SJCRH30 (cell line): ENCODE results near the gene PLEKHG4B. TPM values are rescaled to one million over a fixed set of nuclear protein-coding genes. Genes with fewer than 3 reads are reported as not detected.
"Not testable (repeated sequence)": the region's sequence is repeated elsewhere in the genome, so short reads cannot be mapped to it uniquely, and the experiment has no call there.

Source experiments
- DNase-seq, 2 experiments: peaks; one replicate each; pipeline ENCODE4 v3.0.0-alpha.2; 2015 to 2020
- H3K27ac ChIP-seq: fragments of 250-450 bp; sonication (Bioruptor Pico); 2 replicates; pipeline ENCODE4 v1.5.1; 2020; ENCODE audit warnings: mild to moderate bottlenecking, moderate library complexity
- H3K27me3 ChIP-seq: fragments of 250-450 bp; sonication (Bioruptor Pico); 2 replicates; pipeline ENCODE4 v1.5.1; 2020; ENCODE audit warnings: mild to moderate bottlenecking, moderate library complexity
- H3K36me3 ChIP-seq: fragments of 250-450 bp; sonication (Bioruptor Pico); 2 replicates; pipeline ENCODE4 v1.5.1; 2020; ENCODE audit warnings: mild to moderate bottlenecking, moderate library complexity
- H3K4me1 ChIP-seq: fragments of 250-450 bp; sonication (Bioruptor Pico); 2 replicates; pipeline ENCODE4 v1.5.1; 2020; ENCODE audit warnings: mild to moderate bottlenecking, moderate library complexity
- H3K4me3 ChIP-seq: fragments of 250-450 bp; sonication (Bioruptor Pico); 2 replicates; pipeline ENCODE4 v1.5.1; 2020; ENCODE audit warnings: mild to moderate bottlenecking, moderate library complexity
- H3K9me3 ChIP-seq: fragments of 250-450 bp; sonication (Bioruptor Pico); replicated peaks from 2 replicates; pipeline ENCODE4 v1.5.1; 2020; ENCODE audit warnings: mild to moderate bottlenecking, moderate library complexity
- total RNA-seq: library from RNA; depleted of rRNA; stranded (reverse); fragments of >200 nt; shearing (Covaris generic); gene quantifications from 2 replicates; pipeline ENCODE4 v1.2.3, GENCODE V29; 2014

The PLEKHG4B gene
- total RNA-seq, 1 experiment from 2014 or later: 3.9 TPM

GRCh38 chr5:201672-202071, 109.7 kb downstream of the PLEKHG4B start:
- H3K36me3 ChIP-seq: no peaks in the 10 kb centered on the region
- H3K27ac ChIP-seq: no peak overlapping the region
- no peaks in the 10 kb centered on the region for H3K27me3 ChIP-seq
- DNase-seq: no peak
- no peaks in the 10 kb centered on the region for H3K9me3 ChIP-seq
- no peaks in the 10 kb centered on the region for H3K4me1 ChIP-seq
- H3K4me3 ChIP-seq: no peak overlapping the region

GRCh38 chr5:203246-203930, 111.4 kb downstream of the PLEKHG4B start:
- H3K27me3 ChIP-seq: no peaks in the 10 kb centered on the region
- DNase-seq: no peak
- H3K9me3 ChIP-seq: no peaks in the 10 kb centered on the region
- no peak overlapping the region for H3K4me3 ChIP-seq
- no peaks in the 10 kb centered on the region for H3K36me3 ChIP-seq
- H3K27ac ChIP-seq: no peak overlapping the region
- no peaks in the 10 kb centered on the region for H3K4me1 ChIP-seq

GRCh38 chr5:204001-204400, 112.0 kb downstream of the PLEKHG4B start:
- DNase-seq: no peak
- Histone ChIP-seq H3K27me3 (no peaks in the 10 kb centered on the region), H3K36me3 (no peaks in the 10 kb centered on the region), H3K4me1 (no peaks in the 10 kb centered on the region), H3K9me3 (no peaks in the 10 kb centered on the region), H3K4me3 (no peak overlapping the region), H3K27ac (no peak overlapping the region)

GRCh38 chr5:204462-204861, 112.5 kb downstream of the PLEKHG4B start:
- H3K9me3 ChIP-seq: no peaks in the 10 kb centered on the region
- H3K4me3 ChIP-seq: no peak overlapping the region
- no peak overlapping the region for H3K27ac ChIP-seq
- DNase-seq: no peak
- H3K27me3 ChIP-seq: no peaks in the 10 kb centered on the region
- H3K36me3 ChIP-seq: no peaks in the 10 kb centered on the region
- H3K4me1 ChIP-seq: no peaks in the 10 kb centered on the region

- H3K4me1 ChIP-seq: no peaks in the 10 kb centered on the region
- H3K9me3 ChIP-seq: no peaks in the 10 kb centered on the region
- no peaks in the 10 kb centered on the region for H3K36me3 ChIP-seq
- no peak for DNase-seq
- no peak overlapping the region for H3K27ac ChIP-seq
- H3K4me3 ChIP-seq: no peak overlapping the region
- no peaks in the 10 kb centered on the region for H3K27me3 ChIP-seq
These were observed 113.2 kb downstream of the PLEKHG4B start for GRCh38 chr5:204966-205670.

- DNase-seq: no peak
- no peaks in the 10 kb centered on the region for H3K27me3 ChIP-seq
- H3K9me3 ChIP-seq: no peaks in the 10 kb centered on the region
- no peak overlapping the region for H3K27ac ChIP-seq
- no peaks in the 10 kb centered on the region for H3K4me1 ChIP-seq
- no peak overlapping the region for H3K4me3 ChIP-seq
- H3K36me3 ChIP-seq: no peaks in the 10 kb centered on the region
These were observed 114.4 kb downstream of the PLEKHG4B start for GRCh38 chr5:206406-206805.

- H3K4me1 ChIP-seq: no peaks in the 10 kb centered on the region
- H3K36me3 ChIP-seq: no peaks in the 10 kb centered on the region
- no peak for DNase-seq
- no peaks in the 10 kb centered on the region for H3K9me3 ChIP-seq
- H3K27me3 ChIP-seq: no peaks in the 10 kb centered on the region
- no peak overlapping the region for H3K4me3 ChIP-seq
- no peak overlapping the region for H3K27ac ChIP-seq
These were observed 115.1 kb downstream of the PLEKHG4B start for GRCh38 chr5:206927-207536.

- Histone ChIP-seq H3K27ac (no peak overlapping the region), H3K9me3 (no peaks in the 10 kb centered on the region), H3K4me1 (no peaks in the 10 kb centered on the region), H3K36me3 (no peaks in the 10 kb centered on the region), H3K4me3 (no peak overlapping the region), H3K27me3 (no peaks in the 10 kb centered on the region)
- no peak for DNase-seq
These were observed 115.6 kb downstream of the PLEKHG4B start for GRCh38 chr5:207599-207998.

- DNase-seq: no peak
- Histone ChIP-seq H3K27ac (no peak overlapping the region), H3K27me3 (no peaks in the 10 kb centered on the region), H3K9me3 (no peaks in the 10 kb centered on the region), H3K36me3 (no peaks in the 10 kb centered on the region), H3K4me3 (no peak overlapping the region), H3K4me1 (no peaks in the 10 kb centered on the region)
These were observed 116.6 kb downstream of the PLEKHG4B start for GRCh38 chr5:208449-209114.

- no peaks in the 10 kb centered on the region for H3K36me3 ChIP-seq
- no peaks in the 10 kb centered on the region for H3K27me3 ChIP-seq
- no peaks in the 10 kb centered on the region for H3K9me3 ChIP-seq
- H3K4me3 ChIP-seq: no peak overlapping the region
- no peaks in the 10 kb centered on the region for H3K4me1 ChIP-seq
- H3K27ac ChIP-seq: no peak overlapping the region
- DNase-seq: no peak
These were observed 121.9 kb downstream of the PLEKHG4B start for GRCh38 chr5:213803-214395.

- H3K4me3 ChIP-seq, H3K27me3 ChIP-seq, H3K4me1 ChIP-seq, H3K27ac ChIP-seq, DNase-seq, H3K9me3 ChIP-seq, H3K36me3 ChIP-seq: not testable (repeated sequence)
These were observed 123.3 kb downstream of the PLEKHG4B start for GRCh38 chr5:215256-215655.

GRCh38 chr5:216076-216475, 124.1 kb downstream of the PLEKHG4B start:
- H3K27ac ChIP-seq, DNase-seq, H3K27me3 ChIP-seq, H3K4me3 ChIP-seq, H3K36me3 ChIP-seq, H3K9me3 ChIP-seq, H3K4me1 ChIP-seq: not testable (repeated sequence)

GRCh38 chr5:217494-218456, 125.8 kb downstream of the PLEKHG4B start, which contains the start of the genes CCDC127 and SDHA:
CCDC127 (minus strand) TSS chr5:218153; CDS start chr5:216849, 1,304 bp downstream.
SDHA (plus strand) TSS chr5:218320; CDS start chr5:218356, 36 bp downstream.
- DNase-seq: peak; percentile 90 to 91
- Histone ChIP-seq H3K4me3 (peak within 1 kb of the TSS; percentile 72), H3K27ac (peak within 1 kb of the TSS; percentile 67)
- H3K4me1 ChIP-seq, H3K27me3 ChIP-seq, H3K9me3 ChIP-seq, H3K36me3 ChIP-seq: not testable (repeated sequence)
